GM23338 (cell line): ENCODE results near the gene CCDC186. TPM values are rescaled to one million over a fixed set of nuclear protein-coding genes. Genes with fewer than 3 reads are reported as not detected.

Source experiments
- ATAC-seq: fragments of 200-7000 bp; cut with Tn5 transposase; 3 replicates; pipeline ENCODE4 v1.9.1; 2020
- DNase-seq: peaks from one replicate; pipeline ENCODE4 v3.0.0-alpha.2; 2015; ENCODE audit warnings: low spot score
- H2AFZ ChIP-seq: fragments of 200-600 bp; sonication (generic); 2 replicates; pipeline ENCODE4 v1.8.0; 2016; ENCODE audit warnings: antibody characterized with exemption, mild to moderate bottlenecking, moderate library complexity
- H3F3A ChIP-seq: fragments of 200-600 bp; sonication (generic); replicated peaks from 2 replicates; pipeline ENCODE4 v1.8.0; 2017; ENCODE audit warnings: antibody characterized with exemption, mixed run types, low read depth
- H3K27ac ChIP-seq: fragments of 200-600 bp; sonication (generic); 2 replicates; pipeline ENCODE4 v1.6.1; 2016; ENCODE audit warnings: low read depth
- H3K27me3 ChIP-seq: fragments of 200-600 bp; sonication (generic); 2 replicates; pipeline ENCODE4 v1.8.0; 2016; ENCODE audit warnings: mild to moderate bottlenecking, mixed run types, moderate library complexity; ENCODE audit not compliant: insufficient read depth
- H3K36me3 ChIP-seq: fragments of 200-600 bp; sonication (generic); 2 replicates; pipeline ENCODE4 v1.8.0; 2016; ENCODE audit warnings: mild to moderate bottlenecking; ENCODE audit not compliant: insufficient read depth
- H3K4me1 ChIP-seq: fragments of 200-600 bp; sonication (generic); 2 replicates; pipeline ENCODE4 v1.8.0; 2016; ENCODE audit warnings: mild to moderate bottlenecking, moderate library complexity; ENCODE audit not compliant: insufficient read depth
- H3K4me2 ChIP-seq: fragments of 200-600 bp; sonication (generic); 2 replicates; pipeline ENCODE4 v1.7.1; 2017; ENCODE audit warnings: mixed run types
- H3K4me3 ChIP-seq: fragments of 200-600 bp; sonication (generic); 2 replicates; pipeline ENCODE4 v1.6.1; 2016; ENCODE audit warnings: mixed run types
- H3K79me2 ChIP-seq: fragments of 200-600 bp; sonication (generic); replicated peaks from 2 replicates; pipeline ENCODE4 v1.8.0; 2017; ENCODE audit warnings: mild to moderate bottlenecking; ENCODE audit not compliant: insufficient read depth
- H3K9me2 ChIP-seq: fragments of 200-600 bp; sonication (generic); 2 replicates; pipeline ENCODE4 v1.8.0; 2017; ENCODE audit not compliant: insufficient read depth
- H4K20me1 ChIP-seq: fragments of 200-600 bp; sonication (generic); replicated peaks from 2 replicates; pipeline ENCODE4 v1.8.0; 2017; ENCODE audit warnings: mild to moderate bottlenecking; ENCODE audit not compliant: insufficient read depth
- H3K27ac Mint-ChIP-seq: 2 replicates; pipeline ENCODE4 v1.8.0; 2020; ENCODE audit warnings: inconsistent platforms, mild to moderate bottlenecking, moderate library complexity, mixed read lengths
- H3K27me3 Mint-ChIP-seq: 3 replicates; pipeline ENCODE4 v1.8.0; 2022; ENCODE audit warnings: low read depth, mild to moderate bottlenecking, moderate library complexity, mixed read lengths, inconsistent platforms; ENCODE audit not compliant: insufficient read depth, poor library complexity
- H3K36me3 Mint-ChIP-seq: 3 replicates; pipeline ENCODE4 v1.8.0; 2021; ENCODE audit warnings: low read depth, mild to moderate bottlenecking, inconsistent platforms, moderate library complexity, mixed read lengths
- H3K4me1 Mint-ChIP-seq: 3 replicates; pipeline ENCODE4 v1.8.0; 2020; ENCODE audit warnings: mild to moderate bottlenecking, inconsistent platforms, mixed read lengths
- H3K4me3 Mint-ChIP-seq: 3 replicates; pipeline ENCODE4 v1.8.0; 2021; ENCODE audit warnings: moderate library complexity, mild to moderate bottlenecking, inconsistent platforms, mixed read lengths
- H3K9me3 Mint-ChIP-seq: 3 replicates; pipeline ENCODE4 v1.8.0; 2020; ENCODE audit warnings: moderate library complexity, mild to moderate bottlenecking, inconsistent platforms, mixed read lengths
- NANOG ChIP-seq: IDR thresholded peaks from 2 replicates; pipeline ENCODE4 v1.6.1; 2016; ENCODE audit warnings: antibody characterized with exemption, borderline replicate concordance
- POLR2AphosphoS5 ChIP-seq: IDR thresholded peaks from 2 replicates; pipeline ENCODE4 v1.6.1; 2016; ENCODE audit warnings: antibody characterized with exemption, low read depth
- STAT1 ChIP-seq: IDR thresholded peaks from one replicate; pipeline ENCODE4 v1.6.1; 2016; ENCODE audit warnings: antibody characterized with exemption; ENCODE audit not compliant: unreplicated experiment
- ZNF114 ChIP-seq: fragments of 250-450 bp; sonication (Bioruptor Pico); IDR thresholded peaks from 2 replicates; pipeline ENCODE4 v1.5.0; 2020; ENCODE audit warnings: mild to moderate bottlenecking, moderate library complexity
- polyA plus RNA-seq: library from polyadenylated mRNA; unstranded; fragments of >200 nt; fragmentation: Nextera tagmentation; extraction: Ambion mirVana; gene quantifications from 2 replicates; pipeline ENCODE4 v1.2.1, GENCODE V29; 2016
- total RNA-seq: library from RNA; depleted of rRNA; stranded (reverse); fragments of >200 nt; shearing (Covaris generic); gene quantifications from 2 replicates; pipeline ENCODE4 v1.2.3, GENCODE V29; 2014
- TF ChIP-seq, protein P1 (sequence below): fragments of 250-450 bp; sonication (Bioruptor Pico); IDR thresholded peaks from 2 replicates; pipeline ENCODE4 v1.5.0; 2020; ENCODE audit warnings: mild to moderate bottlenecking, moderate library complexity
- TF ChIP-seq, protein P2 (sequence below): IDR thresholded peaks from one replicate; pipeline ENCODE4 v1.6.1; 2018; ENCODE audit warnings: antibody characterized with exemption; ENCODE audit not compliant: unreplicated experiment

CCDC186 gene
- total and polyA plus RNA-seq, 2 experiments from 2014 or later, result 24.2 to 50.7 TPM

- ATAC-seq, result no peak
- H3K27ac ChIP-seq, result no peak overlapping the region
Measured at GRCh38 chr10:114199239-114199638, 25.2 kb upstream of the CCDC186 start.

DNA sequence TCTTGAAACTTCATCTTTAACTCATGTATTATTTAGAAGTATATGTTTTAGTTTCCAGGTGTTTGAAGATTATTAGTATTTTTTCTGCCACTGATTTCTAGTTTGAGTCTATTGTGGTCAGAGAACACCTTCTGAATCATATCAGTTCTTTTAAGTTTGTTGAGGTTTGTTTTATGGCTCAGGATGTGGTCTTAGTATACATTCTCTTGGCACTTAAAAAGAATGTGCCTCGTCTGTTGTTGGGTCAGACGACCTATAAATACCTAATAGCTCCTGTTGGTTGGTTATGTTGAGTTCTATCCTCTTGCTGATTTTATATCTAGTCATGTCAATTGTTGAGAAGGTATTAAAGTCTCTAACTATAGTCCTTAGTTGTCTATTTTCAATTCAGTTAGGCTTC is 21.1 kb upstream of the CCDC186 start:
- no peaks in the 10 kb centered on the region for H3K79me2 ChIP-seq
- no peak overlapping the region for H3K27ac Mint-ChIP-seq
- ATAC-seq, result no peak
- TF ChIP-seq STAT1 (no peak), NANOG (no peak)
- TF ChIP-seq, protein P1, sequence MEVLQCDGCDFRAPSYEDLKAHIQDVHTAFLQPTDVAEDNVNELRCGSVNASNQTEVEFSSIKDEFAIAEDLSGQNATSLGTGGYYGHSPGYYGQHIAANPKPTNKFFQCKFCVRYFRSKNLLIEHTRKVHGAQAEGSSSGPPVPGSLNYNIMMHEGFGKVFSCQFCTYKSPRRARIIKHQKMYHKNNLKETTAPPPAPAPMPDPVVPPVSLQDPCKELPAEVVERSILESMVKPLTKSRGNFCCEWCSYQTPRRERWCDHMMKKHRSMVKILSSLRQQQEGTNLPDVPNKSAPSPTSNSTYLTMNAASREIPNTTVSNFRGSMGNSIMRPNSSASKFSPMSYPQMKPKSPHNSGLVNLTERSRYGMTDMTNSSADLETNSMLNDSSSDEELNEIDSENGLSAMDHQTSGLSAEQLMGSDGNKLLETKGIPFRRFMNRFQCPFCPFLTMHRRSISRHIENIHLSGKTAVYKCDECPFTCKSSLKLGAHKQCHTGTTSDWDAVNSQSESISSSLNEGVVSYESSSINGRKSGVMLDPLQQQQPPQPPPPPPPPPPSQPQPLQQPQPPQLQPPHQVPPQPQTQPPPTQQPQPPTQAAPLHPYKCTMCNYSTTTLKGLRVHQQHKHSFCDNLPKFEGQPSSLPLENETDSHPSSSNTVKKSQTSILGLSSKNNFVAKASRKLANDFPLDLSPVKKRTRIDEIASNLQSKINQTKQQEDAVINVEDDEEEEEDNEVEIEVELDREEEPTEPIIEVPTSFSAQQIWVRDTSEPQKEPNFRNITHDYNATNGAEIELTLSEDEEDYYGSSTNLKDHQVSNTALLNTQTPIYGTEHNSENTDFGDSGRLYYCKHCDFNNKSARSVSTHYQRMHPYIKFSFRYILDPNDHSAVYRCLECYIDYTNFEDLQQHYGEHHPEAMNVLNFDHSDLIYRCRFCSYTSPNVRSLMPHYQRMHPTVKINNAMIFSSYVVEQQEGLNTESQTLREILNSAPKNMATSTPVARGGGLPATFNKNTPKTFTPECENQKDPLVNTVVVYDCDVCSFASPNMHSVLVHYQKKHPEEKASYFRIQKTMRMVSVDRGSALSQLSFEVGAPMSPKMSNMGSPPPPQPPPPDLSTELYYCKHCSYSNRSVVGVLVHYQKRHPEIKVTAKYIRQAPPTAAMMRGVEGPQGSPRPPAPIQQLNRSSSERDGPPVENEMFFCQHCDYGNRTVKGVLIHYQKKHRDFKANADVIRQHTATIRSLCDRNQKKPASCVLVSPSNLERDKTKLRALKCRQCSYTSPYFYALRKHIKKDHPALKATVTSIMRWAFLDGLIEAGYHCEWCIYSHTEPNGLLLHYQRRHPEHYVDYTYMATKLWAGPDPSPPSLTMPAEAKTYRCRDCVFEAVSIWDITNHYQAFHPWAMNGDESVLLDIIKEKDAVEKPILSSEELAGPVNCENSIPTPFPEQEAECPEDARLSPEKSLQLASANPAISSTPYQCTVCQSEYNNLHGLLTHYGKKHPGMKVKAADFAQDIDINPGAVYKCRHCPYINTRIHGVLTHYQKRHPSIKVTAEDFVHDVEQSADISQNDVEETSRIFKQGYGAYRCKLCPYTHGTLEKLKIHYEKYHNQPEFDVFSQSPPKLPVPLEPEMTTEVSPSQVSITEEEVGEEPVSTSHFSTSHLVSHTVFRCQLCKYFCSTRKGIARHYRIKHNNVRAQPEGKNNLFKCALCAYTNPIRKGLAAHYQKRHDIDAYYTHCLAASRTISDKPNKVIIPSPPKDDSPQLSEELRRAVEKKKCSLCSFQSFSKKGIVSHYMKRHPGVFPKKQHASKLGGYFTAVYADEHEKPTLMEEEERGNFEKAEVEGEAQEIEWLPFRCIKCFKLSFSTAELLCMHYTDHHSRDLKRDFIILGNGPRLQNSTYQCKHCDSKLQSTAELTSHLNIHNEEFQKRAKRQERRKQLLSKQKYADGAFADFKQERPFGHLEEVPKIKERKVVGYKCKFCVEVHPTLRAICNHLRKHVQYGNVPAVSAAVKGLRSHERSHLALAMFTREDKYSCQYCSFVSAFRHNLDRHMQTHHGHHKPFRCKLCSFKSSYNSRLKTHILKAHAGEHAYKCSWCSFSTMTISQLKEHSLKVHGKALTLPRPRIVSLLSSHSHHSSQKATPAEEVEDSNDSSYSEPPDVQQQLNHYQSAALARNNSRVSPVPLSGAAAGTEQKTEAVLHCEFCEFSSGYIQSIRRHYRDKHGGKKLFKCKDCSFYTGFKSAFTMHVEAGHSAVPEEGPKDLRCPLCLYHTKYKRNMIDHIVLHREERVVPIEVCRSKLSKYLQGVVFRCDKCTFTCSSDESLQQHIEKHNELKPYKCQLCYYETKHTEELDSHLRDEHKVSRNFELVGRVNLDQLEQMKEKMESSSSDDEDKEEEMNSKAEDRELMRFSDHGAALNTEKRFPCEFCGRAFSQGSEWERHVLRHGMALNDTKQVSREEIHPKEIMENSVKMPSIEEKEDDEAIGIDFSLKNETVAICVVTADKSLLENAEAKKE (CRISPR knock-in tag), result no peak
- TF ChIP-seq, protein P2, sequence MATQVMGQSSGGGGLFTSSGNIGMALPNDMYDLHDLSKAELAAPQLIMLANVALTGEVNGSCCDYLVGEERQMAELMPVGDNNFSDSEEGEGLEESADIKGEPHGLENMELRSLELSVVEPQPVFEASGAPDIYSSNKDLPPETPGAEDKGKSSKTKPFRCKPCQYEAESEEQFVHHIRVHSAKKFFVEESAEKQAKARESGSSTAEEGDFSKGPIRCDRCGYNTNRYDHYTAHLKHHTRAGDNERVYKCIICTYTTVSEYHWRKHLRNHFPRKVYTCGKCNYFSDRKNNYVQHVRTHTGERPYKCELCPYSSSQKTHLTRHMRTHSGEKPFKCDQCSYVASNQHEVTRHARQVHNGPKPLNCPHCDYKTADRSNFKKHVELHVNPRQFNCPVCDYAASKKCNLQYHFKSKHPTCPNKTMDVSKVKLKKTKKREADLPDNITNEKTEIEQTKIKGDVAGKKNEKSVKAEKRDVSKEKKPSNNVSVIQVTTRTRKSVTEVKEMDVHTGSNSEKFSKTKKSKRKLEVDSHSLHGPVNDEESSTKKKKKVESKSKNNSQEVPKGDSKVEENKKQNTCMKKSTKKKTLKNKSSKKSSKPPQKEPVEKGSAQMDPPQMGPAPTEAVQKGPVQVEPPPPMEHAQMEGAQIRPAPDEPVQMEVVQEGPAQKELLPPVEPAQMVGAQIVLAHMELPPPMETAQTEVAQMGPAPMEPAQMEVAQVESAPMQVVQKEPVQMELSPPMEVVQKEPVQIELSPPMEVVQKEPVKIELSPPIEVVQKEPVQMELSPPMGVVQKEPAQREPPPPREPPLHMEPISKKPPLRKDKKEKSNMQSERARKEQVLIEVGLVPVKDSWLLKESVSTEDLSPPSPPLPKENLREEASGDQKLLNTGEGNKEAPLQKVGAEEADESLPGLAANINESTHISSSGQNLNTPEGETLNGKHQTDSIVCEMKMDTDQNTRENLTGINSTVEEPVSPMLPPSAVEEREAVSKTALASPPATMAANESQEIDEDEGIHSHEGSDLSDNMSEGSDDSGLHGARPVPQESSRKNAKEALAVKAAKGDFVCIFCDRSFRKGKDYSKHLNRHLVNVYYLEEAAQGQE, result no peak

More at GRCh38 chr10:114199239-114199638, 25.2 kb upstream of the CCDC186 start:
- TF ChIP-seq, protein P2, result no peak
- no peak for TF ChIP-seq ZNF114 (CRISPR knock-in tag)
- no peak for TF ChIP-seq POLR2AphosphoS5
- Histone ChIP-seq H3K9me2 (no peaks in the 10 kb centered on the region), H3K4me2 (no peak overlapping the region), H4K20me1 (no peaks in the 10 kb centered on the region), H3K79me2 (no peaks in the 10 kb centered on the region), H3K36me3 (no peaks in the 10 kb centered on the region), H3K4me3 (no peak overlapping the region), H3F3A (no peaks in the 10 kb centered on the region), H3K4me1 (no peaks in the 10 kb centered on the region), H2AFZ (no peak overlapping the region), H3K27me3 (no peaks in the 10 kb centered on the region)
- Mint-ChIP-seq H3K27me3 (no peaks in the 10 kb centered on the region), H3K4me3 (no peak overlapping the region), H3K4me1 (no peaks in the 10 kb centered on the region), H3K27ac (no peak overlapping the region), H3K9me3 (no peaks in the 10 kb centered on the region), H3K36me3 (no peaks in the 10 kb centered on the region)
- DNase-seq, result no peak

More for the DNA sequence above, 21.1 kb upstream of the CCDC186 start:
- Histone ChIP-seq H3K4me1 (no peaks in the 10 kb centered on the region), H3K4me3 (no peak overlapping the region), H2AFZ (no peak overlapping the region), H3F3A (no peaks in the 10 kb centered on the region), H3K4me2 (no peak overlapping the region), H3K27me3 (no peaks in the 10 kb centered on the region), H3K9me2 (no peaks in the 10 kb centered on the region), H3K27ac (no peak overlapping the region), H4K20me1 (no peaks in the 10 kb centered on the region), H3K36me3 (no peaks in the 10 kb centered on the region)
- no peaks in the 10 kb centered on the region for H3K4me1 Mint-ChIP-seq
- no peak overlapping the region for H3K4me3 Mint-ChIP-seq
- H3K27me3 Mint-ChIP-seq, result no peaks in the 10 kb centered on the region
- DNase-seq, result no peak
- no peaks in the 10 kb centered on the region for H3K36me3 Mint-ChIP-seq
- H3K9me3 Mint-ChIP-seq, result no peaks in the 10 kb centered on the region
